Measurements from ENCODE around the gene MYPN.

MYPN gene

DNA sequence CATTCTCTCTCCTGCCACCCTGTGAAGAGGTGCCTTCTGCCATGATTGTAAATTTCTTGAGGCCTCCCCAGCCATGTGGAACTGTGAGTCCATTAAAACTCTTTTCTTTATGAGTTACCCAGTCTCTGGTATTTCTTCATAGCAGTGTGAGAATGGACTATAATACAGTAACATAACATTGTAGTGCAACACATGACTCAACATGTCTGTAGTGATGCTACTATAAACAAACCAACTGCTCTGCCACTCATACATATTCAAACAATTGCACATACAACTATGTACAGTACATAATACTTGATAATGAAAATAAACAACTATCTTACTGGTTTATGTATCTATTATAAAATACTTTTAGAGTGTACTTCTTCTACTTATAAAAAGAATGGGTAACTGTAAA is 115.5 kb downstream of the MYPN start:
- TF ChIP-seq ZFX (IDR thresholded peaks at IDR 0.05; ENCODE audit: borderline replicate concordance) (no peak), CTCF (IDR thresholded peaks at IDR 0.05) (no peak)
- H3K27ac ChIP-seq, result no peak overlapping the region

GRCh38 chr10:68230268-68230667 is 121.0 kb downstream of the MYPN start:
- TF ChIP-seq ZFX (IDR thresholded peaks at IDR 0.05; ENCODE audit: borderline replicate concordance) (no peak), CTCF (IDR thresholded peaks at IDR 0.05) (no peak)

DNA sequence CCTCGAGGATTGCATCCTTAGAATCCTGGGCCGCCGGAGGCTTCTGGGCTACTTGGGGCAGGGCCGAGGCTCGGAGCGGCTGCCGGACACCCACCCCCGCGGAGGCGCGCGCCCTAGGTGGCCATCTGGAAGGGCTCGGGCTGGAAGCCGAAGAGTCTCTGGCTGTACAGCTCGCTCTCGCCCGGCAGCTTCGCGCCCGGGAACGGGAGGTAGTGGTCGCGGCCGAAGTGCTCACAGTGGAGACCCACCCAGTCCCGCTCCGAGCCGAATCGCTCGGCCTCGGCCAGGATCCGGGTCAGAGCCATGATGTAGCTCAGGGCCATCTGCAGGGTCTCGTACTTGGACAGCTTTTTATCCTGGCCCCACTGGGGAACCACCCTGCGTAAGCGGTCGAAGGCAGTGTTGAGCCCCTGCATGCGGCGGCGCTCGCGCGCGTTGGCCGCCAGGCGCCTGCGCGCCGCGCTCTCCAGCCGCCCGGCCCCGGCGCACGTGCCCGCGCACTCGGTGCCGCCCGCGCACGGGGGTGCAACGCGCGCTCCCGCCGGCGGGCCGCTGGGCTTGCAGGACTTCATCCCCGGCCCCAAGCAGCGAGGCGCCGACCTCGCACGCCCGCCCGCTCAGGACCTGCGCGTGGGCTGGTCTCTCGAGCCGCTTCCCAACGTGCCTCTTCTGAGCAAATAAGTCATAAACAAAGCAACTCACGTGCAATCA is 122.0 kb downstream of the MYPN start:
- TF ChIP-seq CTCF (IDR thresholded peaks at IDR 0.05), result peak; percentile 65
- TF ChIP-seq ZFX (IDR thresholded peaks at IDR 0.05; ENCODE audit: borderline replicate concordance), result no peak
- H3K27ac ChIP-seq, result peak overlapping the region; percentile 64

More at GRCh38 chr10:68230268-68230667, 121.0 kb downstream of the MYPN start:
- H3K27ac ChIP-seq, result no peak overlapping the region; the same call in 1 of the 2 replicates

GRCh38 chr10:68231817-68232251 is 122.5 kb downstream of the MYPN start, which contains the start of gene ATOH7:
TSS of gene ATOH7 (minus strand) at chr10:68232113. CDS start at chr10:68231677, 436 bp downstream.
- H3K27ac ChIP-seq, result peak within 1 kb of the TSS; percentile 64

GRCh38 chr10:68233046-68233445 is 123.8 kb downstream of the MYPN start:
- no peak overlapping the region for H3K27ac ChIP-seq
- TF ChIP-seq CTCF (IDR thresholded peaks at IDR 0.05) (no peak), ZFX (IDR thresholded peaks at IDR 0.05; ENCODE audit: borderline replicate concordance) (no peak)

More at GRCh38 chr10:68231817-68232251, 122.5 kb downstream of the MYPN start, which contains the start of gene ATOH7:
- TF ChIP-seq ZFX (IDR thresholded peaks at IDR 0.05; ENCODE audit: borderline replicate concordance), result no peak
- TF ChIP-seq CTCF (IDR thresholded peaks at IDR 0.05), result no peak

GRCh38 chr10:68235111-68235510 is 125.8 kb downstream of the MYPN start:
- no peak overlapping the region for H3K27ac ChIP-seq
- TF ChIP-seq ZFX (IDR thresholded peaks at IDR 0.05; ENCODE audit: borderline replicate concordance) (no peak), CTCF (IDR thresholded peaks at IDR 0.05) (no peak)

DNA sequence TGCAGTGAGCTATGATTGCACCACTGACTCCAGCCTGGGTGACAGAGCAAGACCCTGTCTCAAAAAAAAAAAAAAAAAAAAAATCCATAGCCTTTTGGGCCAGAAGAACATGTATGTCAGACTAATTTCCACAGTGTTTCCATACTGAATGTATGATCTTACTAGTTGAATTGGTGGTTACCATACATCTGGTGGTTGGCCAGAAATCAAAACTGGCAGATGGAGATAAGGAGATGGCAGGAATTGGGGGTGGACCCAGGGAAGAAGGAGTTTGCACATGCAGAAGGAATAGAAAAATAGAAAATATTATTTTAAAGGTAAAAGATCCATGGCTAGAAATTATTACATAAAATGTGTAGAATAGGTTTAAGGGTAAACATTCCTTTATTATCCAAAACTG is 126.3 kb downstream of the MYPN start:
- TF ChIP-seq ZFX (IDR thresholded peaks at IDR 0.05; ENCODE audit: borderline replicate concordance) (no peak), CTCF (IDR thresholded peaks at IDR 0.05) (no peak)
- H3K27ac ChIP-seq, result no peak overlapping the region

All from 22Rv1 (cell line).